Measurements from ENCODE around the gene ZSCAN31. TPM values are rescaled to one million over a fixed set of nuclear protein-coding genes. Genes with fewer than 3 reads are reported as not detected.

The ZSCAN31 gene
- polyA plus RNA-seq, 6 donors from 2014 or later = 0.54 to 3.3 (median 1.5) TPM; not detected in 1

- DNase-seq (peak; percentile 25), ATAC-seq (ENCODE audit: low read depth in 2 of 2) (peak; percentile 85 to 89)
- Mint-ChIP-seq H3K4me3 (peak within 1 kb of the TSS; percentile 60 to 92 (median 84)), H3K36me3 (peaks cover 4 to 13% of the 10 kb centered on the region in 2 donors), H3K27ac (peak within 1 kb of the TSS in 2 of 6 donors; percentile 24 to 53), H3K27me3 (peaks cover 16 to 24% (median 17%) of the 10 kb centered on the region in 3 donors), H3K4me1 (peaks cover 6 to 11% (median 10%) of the 10 kb centered on the region in 3 donors), H3K9me3 (no peaks in the 10 kb centered on the region)
These were observed 54.5 kb downstream of the ZSCAN31 start, which contains the start of gene PGBD1 for GRCh38 chr6:28281288-28282064. Gene PGBD1, plus strand, starts transcription at chr6:28281572. Its CDS starts 2,242 bp downstream, at chr6:28283814.

GRCh38 chr6:28280595-28281287, 55.2 kb downstream of the ZSCAN31 start:
- peak overlapping the region in 1 of 6 donors; percentile 53 for H3K27ac Mint-ChIP-seq
- no peak for ATAC-seq (ENCODE audit: low read depth in 2 of 2)

GRCh38 chr6:28277746-28278145, 58.2 kb downstream of the ZSCAN31 start:
- Mint-ChIP-seq H3K27ac (no peak overlapping the region), H3K4me3 (no peak overlapping the region), H3K36me3 (peaks cover 21 to 40% of the 10 kb centered on the region in 2 donors), H3K4me1 (peaks cover 6 to 25% (median 12%) of the 10 kb centered on the region in 3 donors), H3K27me3 (peaks cover 9 to 12% (median 9%) of the 10 kb centered on the region in 3 donors), H3K9me3 (no peaks in the 10 kb centered on the region)
- DNase-seq (no peak), ATAC-seq (ENCODE audit: low read depth in 2 of 2) (no peak)

More at GRCh38 chr6:28280595-28281287, 55.2 kb downstream of the ZSCAN31 start:
- Mint-ChIP-seq H3K4me1 (peaks cover 6 to 11% (median 10%) of the 10 kb centered on the region in 3 donors), H3K36me3 (peaks cover 10 to 20% of the 10 kb centered on the region in 2 donors), H3K27me3 (peaks cover 15 to 24% (median 16%) of the 10 kb centered on the region in 3 donors), H3K4me3 (peak overlapping the region in 7 of 8 donors; percentile 60 to 92 (median 84)), H3K9me3 (no peaks in the 10 kb centered on the region)
- DNase-seq = no peak

- H3K27me3 Mint-ChIP-seq = no peaks in the 10 kb centered on the region
- ATAC-seq (ENCODE audit: low read depth in 2 of 2) (no peak), DNase-seq (no peak)
- no peak overlapping the region for H3K27ac Mint-ChIP-seq
- H3K4me3 Mint-ChIP-seq = peak overlapping the region in 1 of 8 donors; percentile 35
- H3K9me3 Mint-ChIP-seq = no peaks in the 10 kb centered on the region
- H3K36me3 Mint-ChIP-seq = peaks cover 26 to 50% of the 10 kb centered on the region in 2 donors
- H3K4me1 Mint-ChIP-seq = peaks cover 4 to 22% (median 4%) of the 10 kb centered on the region in 3 donors
These were observed 61.1 kb downstream of the ZSCAN31 start for GRCh38 chr6:28274888-28275287.

Other genes starting within 250 kb of the ZSCAN31 start
- gene ZSCAN16, start 211.5 kb downstream of the ZSCAN31 start, polyA plus RNA-seq (ENCODE audit: low read depth in 6 of 6) = 10 to 100 TPM; 11.3 to 21.3 (median 14.7) TPM
- 1 to 10 TPM in 4 of 6 donors, under 1 TPM in 1, not detected in 1; 0.95 to 2.6 (median 1.1) TPM for gene ZKSCAN8, start 194.3 kb downstream of the ZSCAN31 start, polyA plus RNA-seq (ENCODE audit: low read depth in 6 of 6)
- gene ZSCAN9, start 110.9 kb downstream of the ZSCAN31 start, polyA plus RNA-seq (ENCODE audit: low read depth in 6 of 6) = 10 to 100 TPM in 3 of 6 donors, 1 to 10 TPM in 2, not detected in 1; 8.1 to 12.2 (median 10.0) TPM
- 1 to 10 TPM in 5 of 6 donors, not detected in 1; 4.5 to 8.7 (median 5.1) TPM for gene ZKSCAN4, start 83.9 kb downstream of the ZSCAN31 start, polyA plus RNA-seq (ENCODE audit: low read depth in 6 of 6)
- gene NKAPL, start 76.9 kb downstream of the ZSCAN31 start, polyA plus RNA-seq (ENCODE audit: low read depth in 6 of 6) = under 1 TPM in 4 of 6 donors, not detected in 2; 0.25 to 0.61 (median 0.40) TPM
- 10 to 100 TPM in 5 of 6 donors, 1 to 10 TPM in 1; 4.8 to 22.1 (median 18.3) TPM for gene ZSCAN26, start 69.0 kb downstream of the ZSCAN31 start, polyA plus RNA-seq (ENCODE audit: low read depth in 6 of 6)
- under 1 TPM in 4 of 6 donors, not detected in 2; 0.25 to 0.86 (median 0.65) TPM for gene PGBD1, start 54.6 kb downstream of the ZSCAN31 start, polyA plus RNA-seq (ENCODE audit: low read depth in 6 of 6)
- gene ZKSCAN3, start 13.8 kb upstream of the ZSCAN31 start, polyA plus RNA-seq (ENCODE audit: low read depth in 6 of 6) = 1 to 10 TPM in 5 of 6 donors, under 1 TPM in 1; 0.80 to 4.8 (median 3.4) TPM
- gene ZSCAN12, start 63.6 kb upstream of the ZSCAN31 start, polyA plus RNA-seq (ENCODE audit: low read depth in 6 of 6) = 1 to 10 TPM; 2.3 to 6.3 (median 3.8) TPM
- gene ZSCAN23, start 107.3 kb upstream of the ZSCAN31 start, polyA plus RNA-seq (ENCODE audit: low read depth in 6 of 6) = not detected
- gene GPX6, start 179.6 kb upstream of the ZSCAN31 start, polyA plus RNA-seq (ENCODE audit: low read depth in 6 of 6) = not detected
- gene GPX5, start 189.7 kb upstream of the ZSCAN31 start, polyA plus RNA-seq (ENCODE audit: low read depth in 6 of 6) = not detected

Data from naive B cell (primary cell).